Upper lobe of left lung (tissue), 6 donors: Measurements from ENCODE around the gene KMT2B. TPM values are rescaled to one million over a fixed set of nuclear protein-coding genes. Genes with fewer than 3 reads are reported as not detected.

Experiments
- ATAC-seq, 2 donors: fragments of 200-7000 bp; cut with Tn5 transposase; one replicate each; pipeline ENCODE4 v1.9.1; 2022; ENCODE audit warnings: mild to moderate bottlenecking in 2 of 2, moderate library complexity in 2 of 2; ENCODE audit not compliant: low FRiP score in 2 of 2
- DNase-seq, 2 donors: peaks; one replicate each; pipeline ENCODE4 v3.0.0-alpha.2; 2019 to 2020
- H3K27ac ChIP-seq, 4 donors: fragments of 200-600 bp; sonication (generic); one replicate each; pipeline ENCODE4 v1.5.1; 2016 to 2019
- H3K27me3 ChIP-seq, 4 donors: fragments of 200-600 bp; sonication (generic); one replicate each; pipeline ENCODE4 v1.5.1; 2017 to 2019
- H3K36me3 ChIP-seq, 4 donors: fragments of 200-600 bp; sonication (generic); one replicate each; pipeline ENCODE4 v1.5.1; 2016 to 2019
- H3K4me1 ChIP-seq, 4 donors: fragments of 200-600 bp; sonication (generic); one replicate each; pipeline ENCODE4 v1.5.1; 2018 to 2019
- H3K4me3 ChIP-seq, 4 donors: fragments of 200-600 bp; sonication (generic); one replicate each; pipeline ENCODE4 v1.5.1; 2017 to 2019; ENCODE audit warnings: mild to moderate bottlenecking in 2 of 4, moderate library complexity in 1 of 4
- H3K9me3 ChIP-seq, 4 donors: fragments of 200-600 bp; sonication (generic); one replicate each; pipeline ENCODE4 v1.5.1; 2018 to 2019
- CTCF ChIP-seq, 6 experiments: fragments of 450-650 bp in 4 of 6; fragments of 200-600 bp in 2 of 6; sonication (generic) in 2 of 6; IDR thresholded peaks; one replicate each; pipeline ENCODE4 v1.5.1; 2016 to 2019; ENCODE audit warnings: antibody characterized with exemption in 6 of 6
- EP300 ChIP-seq, 4 donors: sonication (generic); formaldehyde crosslinking; IDR thresholded peaks; one replicate each; pipeline ENCODE4 v1.5.1; 2017; ENCODE audit warnings: antibody characterized with exemption in 4 of 4, control low read depth in 2 of 4
- POLR2A ChIP-seq, 4 donors: fragments of 450-650 bp; IDR thresholded peaks; one replicate each; pipeline ENCODE4 v1.5.1; 2016 to 2017; ENCODE audit warnings: antibody characterized with exemption in 4 of 4, mild to moderate bottlenecking in 2 of 4
- POLR2AphosphoS5 ChIP-seq, 2 donors: sonication (generic); formaldehyde crosslinking; IDR thresholded peaks; one replicate each; pipeline ENCODE4 v1.5.1; 2017; ENCODE audit warnings: antibody characterized with exemption in 2 of 2
- WGBS, 2 donors: methylation state at CpG; one replicate each; pipeline ENCODE4 v1.1.5; 2017 to 2018; 5-methylcytosine and 5-hydroxymethylcytosine counted together
- total RNA-seq, 6 donors: library from RNA; depleted of rRNA in 4 of 6; stranded (reverse); fragments of >200 nt in 4 of 6; gene quantifications; one replicate each; pipeline versions ENCODE4 v1.1.0 to v1.2.1, GENCODE V29; 2016 to 2021
- donor health status: DM: no; HTN: no; CAD: no; lungs with moderate emphysema.
- donor health status: DM: no; HTN: yes; CAD: no; lungs with severe emphysema.

KMT2B gene
- total RNA-seq, 6 donors from 2014 or later, result 23.3 to 70.2 (median 37.3) TPM

- Histone ChIP-seq H3K36me3 (peaks cover 0 to 25% (median 12%) of the 10 kb centered on the region in 4 donors), H3K27ac (no peak overlapping the region), H3K9me3 (no peaks in the 10 kb centered on the region), H3K27me3 (no peaks in the 10 kb centered on the region), H3K4me3 (no peak overlapping the region), H3K4me1 (no peaks in the 10 kb centered on the region)
- TF ChIP-seq EP300 (IDR thresholded peaks at IDR 0.05), result no peak
- no peak for TF ChIP-seq POLR2A (IDR thresholded peaks at IDR 0.05)
- TF ChIP-seq CTCF (IDR thresholded peaks at IDR 0.05), result no peak
- no peak for TF ChIP-seq POLR2AphosphoS5 (IDR thresholded peaks at IDR 0.05)
- no peak for ATAC-seq
- peak in 1 of 2 donors; percentile 61 for DNase-seq
- 92 to 94% methylated on average over 13 to 29 of the region's 31 CpGs for WGBS, 2 donors
These were observed 68.7 kb downstream of the KMT2B start for GRCh38 chr19:35786299-35787160.

- 87 to 92% methylated on average over 2 to 8 of the region's 15 CpGs for WGBS, 2 donors
- Histone ChIP-seq H3K9me3 (no peaks in the 10 kb centered on the region), H3K36me3 (peaks cover 0 to 20% (median 10%) of the 10 kb centered on the region in 4 donors), H3K4me1 (no peaks in the 10 kb centered on the region), H3K27ac (no peak overlapping the region), H3K4me3 (no peak overlapping the region), H3K27me3 (no peaks in the 10 kb centered on the region)
- DNase-seq, result peak in 1 of 2 donors; percentile 55
- TF ChIP-seq POLR2AphosphoS5 (IDR thresholded peaks at IDR 0.05), result no peak
- TF ChIP-seq POLR2A (IDR thresholded peaks at IDR 0.05), result no peak
- TF ChIP-seq CTCF (IDR thresholded peaks at IDR 0.05), result no peak
- TF ChIP-seq EP300 (IDR thresholded peaks at IDR 0.05), result no peak
- no peak for ATAC-seq
These were observed 69.5 kb downstream of the KMT2B start for GRCh38 chr19:35787227-35787799.

Other genes starting within 250 kb of the KMT2B start
- under 1 TPM in 1 of 6 donors, not detected in 5; 0.61 TPM for gene KRTDAP, start 227.5 kb upstream of the KMT2B start, total RNA-seq
- 100 to 1,000 TPM in 3 of 6 donors, 10 to 100 TPM in 3; 64.9 to 127 (median 101) TPM for gene DMKN, start 204.4 kb upstream of the KMT2B start, total RNA-seq
- not detected for gene SBSN, start 189.7 kb upstream of the KMT2B start, total RNA-seq
- not detected for gene GAPDHS, start 184.5 kb upstream of the KMT2B start, total RNA-seq
- 10 to 100 TPM; 25.1 to 94.2 (median 71.2) TPM for gene TMEM147, start 172.4 kb upstream of the KMT2B start, total RNA-seq
- not detected for gene ATP4A, start 154.3 kb upstream of the KMT2B start, total RNA-seq
- gene PMIS2, start 131.8 kb upstream of the KMT2B start, total RNA-seq, result not detected
- gene HAUS5, start 105.3 kb upstream of the KMT2B start, total RNA-seq, result 10 to 100 TPM in 4 of 6 donors, 1 to 10 TPM in 2; 5.6 to 32.5 (median 11.3) TPM
- gene RBM42, start 89.0 kb upstream of the KMT2B start, total RNA-seq, result 10 to 100 TPM; 37.7 to 80.3 (median 71.3) TPM
- gene ETV2, start 76.3 kb upstream of the KMT2B start, total RNA-seq, result 1 to 10 TPM in 3 of 6 donors, under 1 TPM in 1, not detected in 2; 0.83 to 8.0 (median 1.8) TPM
- gene COX6B1, start 69.7 kb upstream of the KMT2B start, total RNA-seq, result 100 to 1,000 TPM in 5 of 6 donors, 10 to 100 TPM in 1; 90.1 to 290 (median 235) TPM
- gene UPK1A, start 51.5 kb upstream of the KMT2B start, total RNA-seq, result not detected
- under 1 TPM in 3 of 6 donors, not detected in 3; 0.20 to 0.55 (median 0.30) TPM for gene ZBTB32, start 13.4 kb upstream of the KMT2B start, total RNA-seq
- 10 to 100 TPM in 5 of 6 donors, 1 to 10 TPM in 1; 6.4 to 28.4 (median 18.8) TPM for gene IGFLR1, start 24.4 kb downstream of the KMT2B start, total RNA-seq
- gene U2AF1L4, start 27.4 kb downstream of the KMT2B start, total RNA-seq, result 100 to 1,000 TPM in 1 of 6 donors, 10 to 100 TPM in 4, 1 to 10 TPM in 1; 8.5 to 157 (median 22.0) TPM
- gene PSENEN, start 27.6 kb downstream of the KMT2B start, total RNA-seq, result 10 to 100 TPM; 43.4 to 60.9 (median 54.5) TPM
- gene LIN37, start 30.6 kb downstream of the KMT2B start, total RNA-seq, result 10 to 100 TPM in 3 of 6 donors, 1 to 10 TPM in 3; 4.0 to 16.9 (median 10.9) TPM
- gene HSPB6, start 39.0 kb downstream of the KMT2B start, total RNA-seq, result 10 to 100 TPM in 4 of 6 donors, 1 to 10 TPM in 2; 4.2 to 46.2 (median 18.4) TPM
- 10 to 100 TPM; 13.8 to 32.5 (median 19.5) TPM for gene PROSER3, start 40.2 kb downstream of the KMT2B start, total RNA-seq
- 100 to 1,000 TPM in 1 of 6 donors, 10 to 100 TPM in 3, 1 to 10 TPM in 2; 5.9 to 109 (median 14.5) TPM for gene ARHGAP33, start 57.6 kb downstream of the KMT2B start, total RNA-seq
- not detected for gene PRODH2, start 94.8 kb downstream of the KMT2B start, total RNA-seq
- gene NPHS1, start 134.5 kb downstream of the KMT2B start, total RNA-seq, result not detected
- under 1 TPM in 1 of 6 donors, not detected in 5; 0.07 TPM for gene KIRREL2, start 138.9 kb downstream of the KMT2B start, total RNA-seq
- gene APLP1, start 150.6 kb downstream of the KMT2B start, total RNA-seq, result 10 to 100 TPM in 1 of 6 donors, 1 to 10 TPM in 4, not detected in 1; 1.5 to 22.8 (median 5.2) TPM
- 10 to 100 TPM in 5 of 6 donors, 1 to 10 TPM in 1; 8.8 to 65.0 (median 23.6) TPM for gene NFKBID, start 182.5 kb downstream of the KMT2B start, total RNA-seq
- 10 to 100 TPM in 5 of 6 donors, not detected in 1; 10.2 to 40.8 (median 19.9) TPM for gene HCST, start 184.5 kb downstream of the KMT2B start, total RNA-seq
- gene TYROBP, start 190.3 kb downstream of the KMT2B start, total RNA-seq, result 100 to 1,000 TPM; 131 to 532 (median 345) TPM
- gene LRFN3, start 218.4 kb downstream of the KMT2B start, total RNA-seq, result 10 to 100 TPM in 4 of 6 donors, 1 to 10 TPM in 2; 6.3 to 17.2 (median 11.8) TPM